RCC 7860 (cell line): Measurements from ENCODE around the gene MCC.

Source experiments
- DNase-seq: peaks from one replicate; pipeline ENCODE4 v3.0.0-alpha.2; 2015; ENCODE audit warnings: low spot score
- FAIRE-seq: peaks from 2 replicates; lab custom pipeline; 2012; peaks lifted over from hg19 to GRCh38; lab: Jason Lieb, UNC

MCC gene

GRCh38 chr5:113255105-113255504, 233.1 kb downstream of the MCC start:
- DNase-seq (no peak), FAIRE-seq (no peak)

DNA sequence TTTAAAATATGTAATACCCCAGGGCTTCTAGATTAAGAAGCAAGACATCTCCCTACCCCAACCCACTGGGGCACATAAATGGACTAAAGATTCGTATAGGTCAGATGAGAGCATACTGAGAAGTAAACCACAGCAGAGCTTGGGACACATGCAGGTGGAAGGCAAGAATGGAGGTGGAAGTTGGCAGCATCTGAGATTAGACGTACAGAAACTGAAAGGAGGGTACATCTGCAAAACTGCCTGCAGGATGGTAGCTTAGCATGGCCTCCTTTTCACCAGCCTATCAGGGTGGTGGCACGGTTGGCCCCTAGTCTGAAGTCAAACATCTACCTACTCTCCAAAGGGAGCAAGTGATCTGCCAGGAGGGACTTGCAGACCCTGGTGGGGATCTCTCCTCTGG, 235.2 kb downstream of the MCC start:
- DNase-seq (no peak), FAIRE-seq (no peak)

DNA sequence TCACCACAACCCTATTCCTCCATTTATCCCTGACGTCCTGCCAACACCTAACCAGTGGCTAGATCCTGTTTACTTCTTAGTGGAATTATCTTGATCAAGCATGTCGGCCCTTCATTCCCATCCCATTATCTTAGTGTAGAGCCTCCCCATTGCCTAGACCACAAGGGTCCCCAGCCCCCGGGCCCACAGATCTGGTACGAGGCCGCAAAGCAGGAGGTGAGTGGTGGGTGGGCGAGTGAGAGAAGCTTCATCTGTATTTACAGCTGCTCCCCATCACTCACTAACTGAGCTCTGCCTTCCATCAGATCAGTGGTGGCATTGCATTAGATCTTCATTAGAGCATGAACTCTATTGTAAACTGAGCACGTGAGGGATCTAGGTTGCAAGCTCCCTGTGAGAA, 236.2 kb downstream of the MCC start:
- DNase-seq: no peak

GRCh38 chr5:113250341-113250953, 237.8 kb downstream of the MCC start:
- DNase-seq: no peak

More for the DNA sequence above, 236.2 kb downstream of the MCC start:
- FAIRE-seq: no peak

GRCh38 chr5:113249206-113249605, 239.0 kb downstream of the MCC start:
- FAIRE-seq: no peak
- no peak for DNase-seq

More at GRCh38 chr5:113250341-113250953, 237.8 kb downstream of the MCC start:
- FAIRE-seq: no peak

GRCh38 chr5:113246361-113246870, 241.8 kb downstream of the MCC start:
- DNase-seq (no peak), FAIRE-seq (no peak)

DNA sequence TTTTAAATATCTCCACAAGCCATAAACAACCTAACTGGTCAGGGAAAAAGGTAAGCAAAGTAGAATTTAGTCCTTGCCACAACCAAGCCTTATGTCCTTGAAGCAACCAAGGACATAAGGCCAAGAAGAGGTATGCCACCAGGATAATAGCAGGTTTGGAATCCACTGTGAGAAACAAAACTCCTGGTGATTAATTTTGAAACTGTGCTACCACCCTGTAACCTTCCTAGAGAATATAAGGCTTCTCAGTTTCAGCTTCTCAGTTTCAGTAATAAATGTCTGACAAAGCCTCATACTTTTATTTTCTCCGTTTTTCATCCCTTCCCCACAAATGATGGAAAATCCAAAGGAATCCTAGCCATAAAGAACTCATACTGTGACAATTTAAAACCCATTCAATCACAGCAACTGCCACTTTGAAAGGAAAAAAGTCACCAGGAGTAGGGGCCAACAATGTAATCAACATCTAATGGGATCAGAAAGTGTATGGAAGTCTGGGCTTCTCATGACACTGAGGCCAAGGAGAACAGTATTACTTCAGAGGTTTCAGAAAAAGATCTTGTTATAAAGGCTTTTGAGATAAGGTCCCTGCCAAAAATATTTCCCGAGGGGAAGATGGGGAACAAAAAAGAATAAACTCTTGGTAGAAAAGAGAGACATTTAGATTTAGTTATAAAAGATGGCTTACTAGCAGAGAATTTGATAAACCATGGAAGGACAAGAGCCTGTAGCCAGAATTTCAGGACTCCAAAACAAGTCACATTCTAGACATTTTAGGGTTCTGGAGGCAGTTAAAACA, 242.6 kb downstream of the MCC start:
- FAIRE-seq (no peak), DNase-seq (no peak)

DNA sequence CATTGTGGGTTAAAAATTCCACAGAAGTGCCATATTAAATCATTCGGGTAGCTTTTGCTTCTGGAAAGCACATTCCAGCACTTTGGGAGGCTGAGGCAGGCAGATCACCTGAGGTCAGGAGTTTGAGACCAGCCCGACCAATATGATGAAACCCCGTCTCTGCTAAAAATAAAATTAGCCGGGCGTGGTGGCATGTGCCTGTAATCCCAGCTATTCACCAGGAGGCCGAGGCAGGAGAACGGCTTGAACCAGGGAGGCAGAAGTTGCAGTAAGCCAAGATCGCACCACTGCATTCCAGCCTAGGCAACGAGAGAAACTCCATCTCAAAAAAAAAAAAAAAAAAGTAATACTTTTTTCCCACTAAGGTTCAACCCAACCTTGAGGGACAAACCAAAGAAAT, 243.3 kb downstream of the MCC start:
- DNase-seq (no peak), FAIRE-seq (no peak)

GRCh38 chr5:113243349-113243664, 244.9 kb downstream of the MCC start:
- DNase-seq: no peak

DNA sequence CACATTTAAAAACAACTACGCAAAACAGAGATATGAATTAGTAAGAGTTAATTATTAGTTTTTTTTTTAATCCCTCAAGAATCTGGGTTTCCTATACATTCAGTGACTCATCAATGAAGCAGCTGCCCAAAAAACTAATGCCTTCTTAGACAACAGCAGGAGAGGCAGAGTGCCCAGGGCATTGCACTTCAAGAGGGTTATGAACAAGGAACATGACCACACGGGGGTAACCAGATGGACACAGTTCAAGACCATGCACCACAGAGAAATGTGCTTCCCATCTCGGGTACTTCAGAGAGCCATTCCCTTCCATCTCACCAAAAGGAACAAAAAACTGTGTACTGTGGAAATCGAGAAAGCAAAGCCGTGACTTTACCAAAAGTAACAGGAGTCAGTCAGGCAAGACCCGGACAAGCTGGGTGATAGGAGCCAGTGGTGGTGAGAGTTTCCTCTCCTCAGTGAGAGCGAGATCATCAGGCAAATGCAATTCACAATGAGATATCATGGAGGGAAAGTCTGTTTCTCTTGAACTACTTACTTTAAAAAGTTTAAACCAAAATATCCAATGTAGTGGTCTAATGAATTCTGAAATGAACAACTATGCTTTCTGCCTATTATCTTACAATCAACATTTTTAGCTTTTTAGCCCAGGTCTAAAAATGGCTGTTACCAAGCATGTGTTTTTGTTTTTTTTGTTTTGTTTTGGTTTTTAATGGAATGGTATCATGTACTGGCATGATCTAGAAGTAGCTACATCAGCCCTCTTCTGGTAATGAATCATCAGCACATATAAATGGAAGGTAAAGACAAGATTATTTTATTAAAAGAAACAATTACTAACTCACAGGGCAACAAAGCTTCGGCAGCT, 245.5 kb downstream of the MCC start:
- DNase-seq (peak; percentile 24), FAIRE-seq (peak; percentile 67)

More at GRCh38 chr5:113243349-113243664, 244.9 kb downstream of the MCC start:
- no peak for FAIRE-seq

DNA sequence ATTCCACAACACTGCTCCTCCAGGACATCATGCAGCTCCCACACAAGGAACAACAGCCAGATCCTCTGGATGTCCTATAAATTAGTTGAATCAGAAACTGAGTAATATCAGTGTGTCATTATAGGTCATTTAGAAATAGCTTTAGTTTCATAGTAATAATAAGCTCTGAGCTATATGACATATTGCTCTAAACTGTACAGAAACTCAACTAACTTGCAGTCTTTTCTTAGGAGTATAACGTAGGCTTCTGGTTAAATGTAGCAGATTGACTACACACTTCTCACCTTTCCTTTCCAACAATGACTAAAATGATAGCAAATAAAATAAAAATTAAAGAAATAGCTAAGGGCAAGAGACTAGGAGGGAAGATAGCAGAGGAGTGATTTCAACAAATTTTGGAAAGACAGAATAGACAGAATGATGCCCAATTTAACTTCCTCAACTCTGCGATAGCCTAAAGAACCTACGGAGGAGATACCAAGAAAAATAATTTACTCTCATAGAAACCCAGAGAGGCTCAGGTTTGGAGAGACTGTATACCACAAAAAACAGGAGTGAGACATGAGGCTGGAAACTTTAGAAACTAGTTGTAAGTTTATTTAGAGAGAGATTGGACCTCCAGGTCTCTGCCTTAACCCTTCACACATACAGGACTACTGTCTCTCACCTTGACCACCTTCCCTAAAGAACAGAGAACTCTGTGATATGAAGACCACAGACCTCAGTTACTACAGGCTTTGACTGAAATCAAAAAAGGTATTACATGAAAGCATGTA, 247.1 kb downstream of the MCC start:
- FAIRE-seq: no peak
- DNase-seq: no peak

DNA sequence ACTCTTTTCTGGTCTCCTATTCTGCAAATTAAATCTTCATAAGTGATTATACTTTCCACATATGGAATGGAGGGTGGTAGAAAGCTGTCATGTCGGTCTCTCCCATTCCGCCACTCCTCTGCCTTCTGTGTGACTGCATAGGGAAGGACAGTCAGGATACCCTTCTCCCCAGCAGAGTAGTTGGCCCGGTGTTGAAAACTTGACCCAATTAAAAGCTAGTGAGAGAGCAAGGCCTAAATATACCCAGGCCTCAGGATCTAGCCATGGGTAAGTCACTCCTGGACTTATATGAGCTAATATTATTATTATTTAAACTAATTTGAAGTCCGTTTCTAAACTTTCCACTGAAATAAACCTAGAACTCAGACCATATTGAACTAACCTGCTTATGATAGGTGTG, 248.2 kb downstream of the MCC start:
- no peak for FAIRE-seq
- DNase-seq: no peak

GRCh38 chr5:113237893-113238292, 250.4 kb downstream of the MCC start:
- DNase-seq (no peak), FAIRE-seq (no peak)

- FAIRE-seq (no peak), DNase-seq (no peak)
Measured at GRCh38 chr5:113236536-113237288, 251.5 kb downstream of the MCC start.

DNA sequence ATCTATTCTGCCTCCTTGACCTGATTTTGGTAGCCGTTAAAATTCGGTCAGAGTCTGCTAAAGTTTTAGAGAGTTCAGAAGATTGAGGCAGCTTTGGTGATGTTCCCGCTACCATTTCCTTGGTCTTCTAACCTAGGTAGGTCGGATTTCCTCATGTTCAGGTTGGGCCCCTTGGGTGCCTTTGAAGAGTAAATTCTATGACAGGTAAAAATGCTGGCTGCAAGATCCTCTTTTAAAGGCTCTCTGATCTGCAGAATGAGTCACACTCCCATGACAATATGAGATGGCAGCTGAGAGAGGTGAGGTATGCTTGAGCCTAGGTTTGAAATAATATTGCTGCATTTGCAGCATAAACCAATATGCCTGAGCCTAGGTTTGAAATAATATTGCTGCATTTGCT, 252.4 kb downstream of the MCC start:
- FAIRE-seq: peak; percentile 38

DNA sequence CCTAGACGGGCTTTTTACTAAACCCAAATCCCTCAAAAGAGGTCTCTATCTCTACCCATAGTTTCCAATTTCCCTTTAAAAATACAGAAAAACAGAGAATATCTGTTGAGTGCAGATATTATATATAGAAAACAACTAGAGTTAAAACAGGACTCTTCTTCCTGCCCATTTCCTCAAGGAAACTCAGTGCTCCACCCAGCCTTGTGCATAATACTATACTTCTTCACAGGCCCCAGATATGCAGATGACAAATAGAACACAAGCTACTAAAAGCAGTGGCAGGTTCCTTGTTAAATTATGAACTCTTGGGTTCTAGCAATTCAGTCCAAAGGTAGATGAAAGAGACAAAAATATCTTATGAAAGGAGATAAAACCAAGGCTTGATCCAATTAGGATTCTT, 253.7 kb downstream of the MCC start:
- FAIRE-seq (no peak), DNase-seq (no peak)

More for the DNA sequence above, 252.4 kb downstream of the MCC start:
- peak; percentile 40 for DNase-seq

DNA sequence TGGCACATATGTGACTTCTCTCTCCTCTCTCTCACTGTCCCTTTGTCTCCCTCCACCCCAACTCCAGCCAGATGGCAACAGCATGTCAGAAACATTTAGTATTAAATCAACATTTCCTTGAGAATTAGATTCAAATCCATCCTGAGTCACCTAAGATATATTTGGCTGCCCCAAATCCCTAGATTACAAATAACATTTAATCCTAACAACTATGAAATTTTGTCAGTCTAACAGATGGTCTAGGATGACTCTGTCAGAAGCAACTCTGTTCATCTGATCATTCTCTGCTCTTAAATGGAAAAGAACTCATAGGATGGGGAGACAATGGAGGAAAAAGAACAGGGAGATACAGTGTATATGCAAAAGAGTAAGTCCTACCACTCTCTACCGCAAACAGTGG, 254.6 kb downstream of the MCC start:
- DNase-seq: no peak
- FAIRE-seq: no peak

- FAIRE-seq (no peak), DNase-seq (no peak)
Measured at GRCh38 chr5:113232667-113233066, 255.6 kb downstream of the MCC start.

GRCh38 chr5:113232221-113232620, 256.0 kb downstream of the MCC start:
- DNase-seq (no peak), FAIRE-seq (no peak)

- FAIRE-seq: no peak
Measured at GRCh38 chr5:113231653-113232000, 256.6 kb downstream of the MCC start.

More at GRCh38 chr5:113231653-113232000, 256.6 kb downstream of the MCC start:
- no peak for DNase-seq
